ENCODE measurements around the gene SHISA2. TPM values are rescaled to one million over a fixed set of nuclear protein-coding genes. Genes with fewer than 3 reads are reported as not detected.
A peak's percentile ranks its signal among the peaks of the same experiment; 100 is the strongest.

Gene SHISA2
- total RNA-seq, 1 experiment from 2014 or later = 8.1 TPM

GRCh38 chr13:26075498-26075897 lies 23.7 kb upstream of the SHISA2 start:
- Histone ChIP-seq H3K27ac (ENCODE audit: insufficient read length, low read depth, low read length) (no peak overlapping the region), H3K4me1 (ENCODE audit: insufficient read depth, low read length) (no peaks in the 10 kb centered on the region), H3T11ph (ENCODE audit: low read length) (no peak overlapping the region), H3K79me2 (ENCODE audit: insufficient read depth, low read length) (no peaks in the 10 kb centered on the region), H2BK12ac (ENCODE audit: insufficient read length, low read depth, low read length) (no peak overlapping the region), H3K4ac (ENCODE audit: low read depth, low read length) (no peak overlapping the region), H2BK5ac (ENCODE audit: insufficient read length, low read length) (no peak overlapping the region), H2AK5ac (ENCODE audit: insufficient read length, low read length) (no peak overlapping the region), H4K8ac (replicated peaks; ENCODE audit: insufficient read length, low read depth, low read length) (no peak overlapping the region), H3K27me3 (ENCODE audit: insufficient read depth, low read length) (no peaks in the 10 kb centered on the region), H3K14ac (ENCODE audit: insufficient read depth, low read length) (no peak overlapping the region), H4K91ac (ENCODE audit: insufficient read length, low read depth, low read length) (no peak overlapping the region), H3K23ac (ENCODE audit: insufficient read length, low read depth, low read length) (no peak overlapping the region), H4K20me1 (ENCODE audit: control insufficient read depth, insufficient read depth, insufficient read length) (no peaks in the 10 kb centered on the region), H2BK120ac (ENCODE audit: low read depth, low read length, poor library complexity, severe bottlenecking) (no peak overlapping the region), H3K9ac (ENCODE audit: extremely low read depth, insufficient read length, low read length) (no peak overlapping the region), H2BK15ac (ENCODE audit: low read depth, low read length) (no peak overlapping the region), H3K23me2 (ENCODE audit: insufficient read length, low read depth, low read length, poor library complexity, severe bottlenecking) (no peaks in the 10 kb centered on the region), H3K79me1 (ENCODE audit: insufficient read depth, low read depth, low read length, poor library complexity, severe bottlenecking) (no peaks in the 10 kb centered on the region), H3K56ac (ENCODE audit: insufficient read length, low read depth, low read length) (no peak overlapping the region), H2AFZ (ENCODE audit: low read length) (no peak overlapping the region), H3K18ac (ENCODE audit: insufficient read length, low read depth, low read length) (no peak overlapping the region), H3K4me2 (ENCODE audit: insufficient read depth, insufficient read length, low read length) (no peak overlapping the region), H4K5ac (ENCODE audit: insufficient read length, low read depth, low read length) (no peak overlapping the region), H2BK20ac (ENCODE audit: low read depth, low read length, poor library complexity, severe bottlenecking) (no peak overlapping the region), H3K9me3 (ENCODE audit: control insufficient read depth, low read depth, low read length) (no peaks in the 10 kb centered on the region)
- H3K4me3 Mint-ChIP-seq = no peak overlapping the region
- peak overlapping the region in 1 of 3 experiments; percentile 13; a peak in 1 of 7 replicates for H3K27ac Mint-ChIP-seq
- TF ChIP-seq CTCF (conservative IDR thresholded peaks at IDR 0.05) = peak; percentile 37; the same call in 2 of the 3 replicates
- H3K9me3 Mint-ChIP-seq = no peaks in the 10 kb centered on the region
- no CpG with 5 or more reads among the region's 6 CpGs for WGBS (ENCODE audit: extremely low coverage, insufficient read length, low lambda C conversion rate)
- H3K36me3 Mint-ChIP-seq (ENCODE audit: insufficient read depth in 1 of 3, low read depth in 3 of 3) = no peaks in the 10 kb centered on the region
- peaks cover 16% of the 10 kb centered on the region in 2 experiments for H3K4me1 Mint-ChIP-seq
- no peaks in the 10 kb centered on the region; the same call in 1 of the 2 replicates for H3K27me3 Mint-ChIP-seq (ENCODE audit: low read depth)
- no peak for DNase-seq
